Keratinocyte (primary cell): ENCODE measurements around the gene ANXA2R. TPM values are rescaled to one million over a fixed set of nuclear protein-coding genes. Genes with fewer than 3 reads are reported as not detected.

Experiments used
- DNase-seq: peaks from one replicate; pipeline ENCODE4 v3.0.0-alpha.2; 2011; ENCODE audit warnings: low read depth, missing footprints, low spot score
- FAIRE-seq: peaks from 2 replicates; lab custom pipeline; 2011; peaks lifted over from hg19 to GRCh38; lab: Jason Lieb, UNC
- H2AFZ ChIP-seq: 2 replicates; pipeline ENCODE4 v1.6.0; 2012; ENCODE audit warnings: low read length, control low read depth, inconsistent platforms; ENCODE audit not compliant: control insufficient read depth
- H3K27ac ChIP-seq: 2 replicates; pipeline ENCODE4 v1.5.1; 2011; ENCODE audit warnings: low read length; ENCODE audit not compliant: control insufficient read depth, insufficient read depth
- H3K27me3 ChIP-seq: 3 replicates; pipeline ENCODE4 v1.6.0; 2011; ENCODE audit warnings: low read length; ENCODE audit not compliant: control insufficient read depth, insufficient read depth; ENCODE audit errors: extremely low read depth
- H3K36me3 ChIP-seq, 2 experiments: 2 replicates in 1 of 2; 3 replicates in 1 of 2; pipeline ENCODE4 v1.5.1; 2011; ENCODE audit warnings: low read length in 2 of 2, mild to moderate bottlenecking in 1 of 2; ENCODE audit not compliant: control insufficient read depth in 2 of 2, insufficient read depth in 2 of 2; ENCODE audit errors: extremely low read depth in 1 of 2
- H3K4me1 ChIP-seq: 3 replicates; pipeline ENCODE4 v1.5.1; 2011; ENCODE audit warnings: low read length; ENCODE audit not compliant: control insufficient read depth, insufficient read depth; ENCODE audit errors: extremely low read depth
- H3K4me2 ChIP-seq: 3 replicates; pipeline ENCODE4 v1.6.0; 2011; ENCODE audit warnings: low read depth, low read length; ENCODE audit not compliant: control insufficient read depth, insufficient read depth; ENCODE audit errors: extremely low read depth
- H3K4me3 ChIP-seq, 3 experiments: fragments of 200-600 bp in 1 of 3; sonication (generic) in 1 of 3; 2 replicates in 2 of 3; 3 replicates in 1 of 3; pipeline ENCODE4 v1.5.1; 2011 to 2016; ENCODE audit warnings: low read length in 3 of 3, mild to moderate bottlenecking in 3 of 3, control low read depth in 2 of 3, inconsistent platforms in 1 of 3, low read depth in 1 of 3, mixed read lengths in 1 of 3, mixed run types in 1 of 3, moderate library complexity in 1 of 3; ENCODE audit not compliant: control insufficient read depth in 2 of 3, insufficient read depth in 2 of 3; ENCODE audit errors: extremely low read depth in 1 of 3
- H3K79me2 ChIP-seq: 2 replicates; pipeline ENCODE4 v1.6.0; 2012; ENCODE audit warnings: low read length; ENCODE audit not compliant: control insufficient read depth, insufficient read depth
- H3K9ac ChIP-seq: 3 replicates; pipeline ENCODE4 v1.6.0; 2011; ENCODE audit warnings: low read length; ENCODE audit not compliant: control insufficient read depth, insufficient read depth; ENCODE audit errors: extremely low read depth
- H3K9me1 ChIP-seq: 3 replicates; pipeline ENCODE4 v1.6.0; 2011; ENCODE audit warnings: low read length; ENCODE audit not compliant: control insufficient read depth, insufficient read depth; ENCODE audit errors: extremely low read depth
- H3K9me3 ChIP-seq: 2 replicates; pipeline ENCODE4 v1.5.1; 2012; ENCODE audit warnings: low read depth, low read length; ENCODE audit not compliant: control insufficient read depth
- H4K20me1 ChIP-seq: 3 replicates; pipeline ENCODE4 v1.6.0; 2011; ENCODE audit warnings: low read length; ENCODE audit not compliant: control insufficient read depth, insufficient read depth; ENCODE audit errors: extremely low read depth
- CTCF ChIP-seq, 3 experiments: IDR thresholded peaks in 1 of 3; conservative IDR thresholded peaks in 1 of 3; optimal IDR thresholded peaks in 1 of 3; 2 replicates in 2 of 3; 3 replicates in 1 of 3; pipeline versions ENCODE3 to v1.5.1; 2011; ENCODE audit warnings: low read length in 3 of 3, mild to moderate bottlenecking in 3 of 3, moderate library complexity in 2 of 3, control low read depth in 1 of 3, inconsistent platforms in 1 of 3; ENCODE audit not compliant: insufficient read depth in 2 of 3; ENCODE audit errors: extremely low read depth in 1 of 3
- EZH2 ChIP-seq: IDR thresholded peaks from one replicate; pipeline ENCODE4 v1.6.1; 2012; ENCODE audit warnings: inconsistent platforms, mild to moderate bottlenecking, low read length, moderate library complexity
- dilution Hi-C: fragments of 300-500 bp; cut with MboI; formaldehyde crosslinking; loops from one replicate; pipeline ENCODE4 v1.7.0; 2020; ENCODE audit warnings: low sequenced_read_pairs; ENCODE audit not compliant: extremely low pct_ligation_motif_present
- polyA plus RNA-seq, 5 experiments: library from polyadenylated mRNA; depleted of rRNA in 3 of 5; stranded (reverse) in 3 of 5; stranded (forward) in 1 of 5; unstranded in 1 of 5; fragments of >200 nt; gene quantifications; 1 replicate in 1 of 5; 2 replicates in 3 of 5; 3 replicates in 1 of 5; pipeline versions ENCODE4 v1.2.1 to v1.2.3, GENCODE V29; 2011 to 2012; ENCODE audit warnings: missing spikeins in 2 of 5, low read depth in 1 of 5, low replicate concordance in 1 of 5

Gene ANXA2R
- polyA plus RNA-seq, 1 donor (not counting 4 experiments of a cell fraction or from before 2014, with no cell fraction given): 0.17 TPM

- Histone ChIP-seq H3K27ac (no peak overlapping the region), H3K79me2 (no peaks in the 10 kb centered on the region)
Measured at GRCh38 chr5:42991404-42992087, 48.6 kb downstream of the ANXA2R start.

GRCh38 chr5:42990892-42991291 lies 49.2 kb downstream of the ANXA2R start:
- no peak overlapping the region for H3K9ac ChIP-seq
- no peak for DNase-seq
- no peak for TF ChIP-seq EZH2
- no peak for TF ChIP-seq CTCF (optimal IDR thresholded peaks at IDR 0.05 in 1 of 3, IDR thresholded peaks at IDR 0.05 in 1 of 3, conservative IDR thresholded peaks at IDR 0.05 in 1 of 3; ENCODE audit: extremely low read depth in 1 of 3, insufficient read depth in 2 of 3, low read length in 3 of 3)
- H3K9me3 ChIP-seq: peaks cover 13% of the 10 kb centered on the region
- H3K27me3 ChIP-seq: no peaks in the 10 kb centered on the region
- H3K4me1 ChIP-seq: peaks cover 9% of the 10 kb centered on the region
- H2AFZ ChIP-seq: no peak overlapping the region
- dilution Hi-C loops: no loop called here
- H3K79me2 ChIP-seq: no peaks in the 10 kb centered on the region
- no peak overlapping the region for H3K27ac ChIP-seq
- FAIRE-seq: no peak
- no peak overlapping the region for H3K4me2 ChIP-seq
- H3K4me3 ChIP-seq: no peak overlapping the region
- H3K9me1 ChIP-seq: no peaks in the 10 kb centered on the region
- H4K20me1 ChIP-seq: no peaks in the 10 kb centered on the region
- H3K36me3 ChIP-seq: no peaks in the 10 kb centered on the region

More at GRCh38 chr5:42991404-42992087, 48.6 kb downstream of the ANXA2R start:
- no peak for DNase-seq
- no peak for TF ChIP-seq CTCF (optimal IDR thresholded peaks at IDR 0.05 in 1 of 3, IDR thresholded peaks at IDR 0.05 in 1 of 3, conservative IDR thresholded peaks at IDR 0.05 in 1 of 3; ENCODE audit: extremely low read depth in 1 of 3, insufficient read depth in 2 of 3, low read length in 3 of 3)
- TF ChIP-seq EZH2: no peak
- no peaks in the 10 kb centered on the region for H3K36me3 ChIP-seq
- no peaks in the 10 kb centered on the region for H3K27me3 ChIP-seq
- H3K9ac ChIP-seq: no peak overlapping the region
- FAIRE-seq: no peak
- no peak overlapping the region for H3K4me2 ChIP-seq
- peaks cover 13% of the 10 kb centered on the region for H3K9me3 ChIP-seq
- no peaks in the 10 kb centered on the region for H4K20me1 ChIP-seq
- H2AFZ ChIP-seq: no peak overlapping the region
- peaks cover 2% of the 10 kb centered on the region for H3K4me1 ChIP-seq
- peak overlapping the region in 1 of 3 experiments; percentile 32 for H3K4me3 ChIP-seq
- no peaks in the 10 kb centered on the region for H3K9me1 ChIP-seq
- dilution Hi-C loops: no loop called here

Other genes starting within 250 kb of the ANXA2R start
- gene SELENOP, start 228.4 kb downstream of the ANXA2R start, polyA plus RNA-seq: 10.4 to 30.6 TPM (median 11.2 TPM) in 3 replicates
- 26.7 to 42.2 TPM (median 32.4 TPM) in 3 replicates for gene ZNF131, start 80.6 kb upstream of the ANXA2R start, polyA plus RNA-seq
- 0.07 to 0.21 TPM (median 0.07 TPM) in 3 replicates for gene NIM1K, start 151.9 kb upstream of the ANXA2R start, polyA plus RNA-seq